HCT116 (cell line): ENCODE data around the gene ANO10.

Experiments used
- CTCF ChIP-seq, 3 experiments: fragments of 200-600 bp in 1 of 3; sonication (generic) in 1 of 3; IDR thresholded peaks in 2 of 3; conservative IDR thresholded peaks in 1 of 3; 2 replicates each; pipeline ENCODE4 v1.5.1; 2012 to 2017; ENCODE audit warnings: low read depth in 2 of 3, low read length in 2 of 3, antibody characterized with exemption in 1 of 3, borderline replicate concordance in 1 of 3, control low read depth in 1 of 3, mild to moderate bottlenecking in 1 of 3, mixed read lengths in 1 of 3, mixed run types in 1 of 3, moderate library complexity in 1 of 3; ENCODE audit not compliant: insufficient read depth in 1 of 3
- ZBTB33 ChIP-seq: IDR thresholded peaks from 2 replicates; pipeline ENCODE4 v1.6.1; 2011; ENCODE audit warnings: mild to moderate bottlenecking, low read length, moderate library complexity; ENCODE audit not compliant: insufficient replicate concordance; ENCODE audit errors: extremely low read depth

- TF ChIP-seq ZBTB33: no peak
- TF ChIP-seq CTCF (IDR thresholded peaks at IDR 0.05 in 2 of 3, conservative IDR thresholded peaks at IDR 0.05 in 1 of 3; ENCODE audit: borderline replicate concordance in 1 of 3, insufficient read depth in 1 of 3, low read depth in 2 of 3, low read length in 2 of 3): no peak
Measured at GRCh38 chr3:43523454-43524053, 98.3 kb downstream of the ANO10 start.
